Measurements from ENCODE around the gene SLC25A29. TPM values are rescaled to one million over a fixed set of nuclear protein-coding genes. Genes with fewer than 3 reads are reported as not detected.
A peak's percentile ranks its signal among the peaks of the same experiment; 100 is the strongest.

Gene SLC25A29
- polyA plus RNA-seq (2013, experiment 1 of 2) = 113 TPM
- 111 TPM for polyA plus RNA-seq (2013, experiment 2 of 2)

- H3K4me1 ChIP-seq (ENCODE audit: control insufficient read depth in 2 of 2, insufficient read depth in 1 of 2, low read depth in 1 of 2, low read length in 2 of 2) = peaks cover 22 to 37% of the 10 kb centered on the region in 2 donors
- no peaks in the 10 kb centered on the region for H3K27me3 ChIP-seq (ENCODE audit: control insufficient read depth in 3 of 3, insufficient read depth in 3 of 3, low read depth in 1 of 3, low read length in 3 of 3)
- H2BK12ac ChIP-seq (ENCODE audit: low read length) = peak within 1 kb of the TSS; percentile 49
- peak within 1 kb of the TSS; percentile 100 for H2BK120ac ChIP-seq (ENCODE audit: low read depth, low read length)
- H3K9ac ChIP-seq (ENCODE audit: low read depth, low read length, poor library complexity) = peak within 1 kb of the TSS; percentile 99
- H3K14ac ChIP-seq (ENCODE audit: low read length) = peak within 1 kb of the TSS; percentile 89
- H3K4ac ChIP-seq (ENCODE audit: low read length) = peak within 1 kb of the TSS; percentile 26
- peak within 1 kb of the TSS; percentile 85 to 96 for H3K4me3 ChIP-seq (ENCODE audit: low read length in 2 of 2)
- H2AK5ac ChIP-seq (ENCODE audit: low read depth, low read length) = peak within 1 kb of the TSS; percentile 98
- H2BK15ac ChIP-seq (ENCODE audit: low read length) = peak within 1 kb of the TSS; percentile 96
- no peaks in the 10 kb centered on the region for H3K9me3 ChIP-seq (replicated peaks in 1 of 2; ENCODE audit: control insufficient read depth in 2 of 2, insufficient read depth in 1 of 2, low read depth in 1 of 2, low read length in 2 of 2)
- peak within 1 kb of the TSS; percentile 70 for H3K27ac ChIP-seq (replicated peaks; ENCODE audit: low read length)
- H3K79me1 ChIP-seq (ENCODE audit: low read depth, low read length) = peaks cover 25% of the 10 kb centered on the region
- peak within 1 kb of the TSS; percentile 78 for H3K4me2 ChIP-seq (ENCODE audit: insufficient read depth, low read length, poor library complexity, severe bottlenecking)
- H3K18ac ChIP-seq (ENCODE audit: low read length) = peak within 1 kb of the TSS; percentile 99
- peaks cover 11 to 18% of the 10 kb centered on the region in 2 donors for H3K36me3 ChIP-seq (replicated peaks in 1 of 2; ENCODE audit: control insufficient read depth in 2 of 2, insufficient read depth in 2 of 2, low read length in 2 of 2)
- H2BK5ac ChIP-seq (ENCODE audit: low read length) = peak within 1 kb of the TSS; percentile 94
- H3K23ac ChIP-seq (ENCODE audit: low read depth, low read length, poor library complexity) = peak within 1 kb of the TSS; percentile 98
- H2AFZ ChIP-seq (ENCODE audit: low read length) = peak within 1 kb of the TSS; percentile 97
- WGBS, 2 donors (ENCODE audit: extremely low coverage in 2 of 2, insufficient read length in 2 of 2, insufficient replicate concordance in 1 of 2) = no CpG with 5 or more reads among the region's 131 CpGs
- H4K8ac ChIP-seq (ENCODE audit: low read depth, low read length) = no peak within 1 kb of the TSS
- no peak within 1 kb of the TSS for H4K91ac ChIP-seq (ENCODE audit: low read depth, low read length, poor library complexity)
- DNase-seq (ENCODE audit: low spot score) = peak; percentile 90
Measured at GRCh38 chr14:100306101-100306997, at the start of gene SLC25A29. Gene SLC25A29, minus strand, starts transcription at chr14:100306444. Its CDS starts 212 bp downstream, at chr14:100306232.

DNA sequence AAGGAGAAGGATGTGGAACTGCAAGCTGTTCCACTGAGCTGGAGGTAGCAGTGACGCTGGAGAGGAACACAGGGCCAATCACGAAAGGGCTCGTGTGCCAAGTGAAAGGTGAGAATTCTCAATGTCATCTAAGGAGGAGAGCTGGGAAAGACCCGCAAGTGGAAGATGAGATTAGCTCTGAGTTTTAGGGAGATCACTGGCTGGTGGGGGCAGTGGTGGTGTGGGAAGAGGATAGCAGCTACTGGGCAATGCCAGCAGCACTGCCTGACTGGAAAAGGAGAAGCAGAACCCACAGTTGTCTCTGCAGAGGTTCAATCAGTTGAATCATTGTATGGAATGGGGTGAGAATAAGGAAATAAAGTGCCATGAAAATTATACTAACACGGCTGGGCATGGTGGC, 44.7 kb upstream of the SLC25A29 start:
- peaks cover 34 to 86% of the 10 kb centered on the region in 2 donors for H3K36me3 ChIP-seq (replicated peaks in 1 of 2; ENCODE audit: control insufficient read depth in 2 of 2, insufficient read depth in 2 of 2, low read length in 2 of 2)
- no peak overlapping the region for H3K18ac ChIP-seq (ENCODE audit: low read length)

GRCh38 chr14:100350276-100350926, 44.2 kb upstream of the SLC25A29 start:
- Histone ChIP-seq H3K18ac (ENCODE audit: low read length) (no peak overlapping the region), H4K91ac (ENCODE audit: low read depth, low read length, poor library complexity) (no peak overlapping the region), H2BK12ac (ENCODE audit: low read length) (no peak overlapping the region), H3K9me3 (replicated peaks in 1 of 2; ENCODE audit: control insufficient read depth in 2 of 2, insufficient read depth in 1 of 2, low read depth in 1 of 2, low read length in 2 of 2) (no peaks in the 10 kb centered on the region), H3K36me3 (replicated peaks in 1 of 2; ENCODE audit: control insufficient read depth in 2 of 2, insufficient read depth in 2 of 2, low read length in 2 of 2) (peaks cover 34 to 85% of the 10 kb centered on the region in 2 donors), H3K27ac (replicated peaks; ENCODE audit: low read length) (no peak overlapping the region), H2AFZ (ENCODE audit: low read length) (no peak overlapping the region), H2BK15ac (ENCODE audit: low read length) (no peak overlapping the region), H3K4me3 (ENCODE audit: low read length in 2 of 2) (no peak overlapping the region), H3K4ac (ENCODE audit: low read length) (no peak overlapping the region), H4K8ac (ENCODE audit: low read depth, low read length) (no peak overlapping the region), H3K14ac (ENCODE audit: low read length) (no peak overlapping the region), H2BK120ac (ENCODE audit: low read depth, low read length) (no peak overlapping the region), H3K23ac (ENCODE audit: low read depth, low read length, poor library complexity) (no peak overlapping the region), H3K9ac (ENCODE audit: low read depth, low read length, poor library complexity) (no peak overlapping the region), H2BK5ac (ENCODE audit: low read length) (no peak overlapping the region), H3K4me1 (ENCODE audit: control insufficient read depth in 2 of 2, insufficient read depth in 1 of 2, low read depth in 1 of 2, low read length in 2 of 2) (no peaks in the 10 kb centered on the region), H3K4me2 (ENCODE audit: insufficient read depth, low read length, poor library complexity, severe bottlenecking) (no peak overlapping the region), H3K27me3 (ENCODE audit: control insufficient read depth in 3 of 3, insufficient read depth in 3 of 3, low read depth in 1 of 3, low read length in 3 of 3) (no peaks in the 10 kb centered on the region), H2AK5ac (ENCODE audit: low read depth, low read length) (no peak overlapping the region), H3K79me1 (ENCODE audit: low read depth, low read length) (no peaks in the 10 kb centered on the region)
- no peak for DNase-seq (ENCODE audit: low spot score)
- no CpG with 5 or more reads among the region's 11 CpGs for WGBS, 2 donors (ENCODE audit: extremely low coverage in 2 of 2, insufficient read length in 2 of 2, insufficient replicate concordance in 1 of 2)

More for the DNA sequence above, 44.7 kb upstream of the SLC25A29 start:
- Histone ChIP-seq H4K91ac (ENCODE audit: low read depth, low read length, poor library complexity) (no peak overlapping the region), H4K8ac (ENCODE audit: low read depth, low read length) (no peak overlapping the region), H3K4me2 (ENCODE audit: insufficient read depth, low read length, poor library complexity, severe bottlenecking) (no peak overlapping the region), H3K9me3 (replicated peaks in 1 of 2; ENCODE audit: control insufficient read depth in 2 of 2, insufficient read depth in 1 of 2, low read depth in 1 of 2, low read length in 2 of 2) (no peaks in the 10 kb centered on the region), H2AK5ac (ENCODE audit: low read depth, low read length) (no peak overlapping the region), H2BK15ac (ENCODE audit: low read length) (no peak overlapping the region), H3K14ac (ENCODE audit: low read length) (no peak overlapping the region), H3K4me3 (ENCODE audit: low read length in 2 of 2) (no peak overlapping the region), H2BK120ac (ENCODE audit: low read depth, low read length) (no peak overlapping the region), H3K27ac (replicated peaks; ENCODE audit: low read length) (no peak overlapping the region), H3K4me1 (ENCODE audit: control insufficient read depth in 2 of 2, insufficient read depth in 1 of 2, low read depth in 1 of 2, low read length in 2 of 2) (no peaks in the 10 kb centered on the region), H3K27me3 (ENCODE audit: control insufficient read depth in 3 of 3, insufficient read depth in 3 of 3, low read depth in 1 of 3, low read length in 3 of 3) (no peaks in the 10 kb centered on the region), H3K23ac (ENCODE audit: low read depth, low read length, poor library complexity) (no peak overlapping the region), H2BK5ac (ENCODE audit: low read length) (no peak overlapping the region), H3K79me1 (ENCODE audit: low read depth, low read length) (no peaks in the 10 kb centered on the region), H2AFZ (ENCODE audit: low read length) (no peak overlapping the region), H3K9ac (ENCODE audit: low read depth, low read length, poor library complexity) (no peak overlapping the region), H3K4ac (ENCODE audit: low read length) (no peak overlapping the region), H2BK12ac (ENCODE audit: low read length) (no peak overlapping the region)
- DNase-seq (ENCODE audit: low spot score) = no peak
- WGBS, 2 donors (ENCODE audit: extremely low coverage in 2 of 2, insufficient read length in 2 of 2, insufficient replicate concordance in 1 of 2) = no CpG with 5 or more reads among the region's 5 CpGs

Measured in neuronal stem cell (in vitro differentiated cells).